Upper lobe of right lung (tissue), 1 donor: Measurements from ENCODE around the gene TCF12. TPM values are rescaled to one million over a fixed set of nuclear protein-coding genes. Genes with fewer than 3 reads are reported as not detected.
A peak's percentile ranks its signal among the peaks of the same experiment; 100 is the strongest.

Experiments
- ATAC-seq: fragments of 200-7000 bp; cut with Tn5 transposase; one replicate; pipeline ENCODE4 v1.9.1; 2020; ENCODE audit warnings: mild to moderate bottlenecking, moderate library complexity
- DNase-seq: peaks from one replicate; pipeline ENCODE4 v3.0.0-alpha.2; 2020
- H3K27ac ChIP-seq: fragments of 200-600 bp; one replicate; pipeline ENCODE4 v1.8.0; 2022
- H3K27me3 ChIP-seq: fragments of 200-600 bp; one replicate; pipeline ENCODE4 v1.8.0; 2022; ENCODE audit warnings: mild to moderate bottlenecking
- H3K36me3 ChIP-seq: fragments of 200-600 bp; one replicate; pipeline ENCODE4 v1.8.0; 2022
- H3K4me1 ChIP-seq: fragments of 200-600 bp; one replicate; pipeline ENCODE4 v1.8.0; 2022
- H3K4me3 ChIP-seq: fragments of 200-600 bp; one replicate; pipeline ENCODE4 v1.8.0; 2022; ENCODE audit warnings: mild to moderate bottlenecking
- H3K9me3 ChIP-seq: fragments of 200-600 bp; one replicate; pipeline ENCODE4 v1.8.0; 2022
- CTCF ChIP-seq: fragments of 200-600 bp; IDR thresholded peaks from one replicate; pipeline ENCODE4 v1.8.0; 2022; ENCODE audit warnings: antibody characterized with exemption
- intact Hi-C: fragments of 100-400 bp; cut with DNase I; formaldehyde crosslinking; loops from one replicate; pipeline ENCODE4 v1.11.0; 2022
- total RNA-seq: library from RNA; stranded (reverse); fragmentation: NEBNext Ultra II Directional; extraction: Animal tissue kit (Norgen Biotek cat#: 25700); gene quantifications from one replicate; pipeline ENCODE4 v1.2.1, GENCODE V29; 2021
- donor health status: DM: no; HTN: yes; CAD: no; lungs with severe emphysema.

Gene TCF12
- total RNA-seq, 1 donor from 2014 or later = 103 TPM

- intact Hi-C loops = no loop called here
- DNase-seq = no peak
Measured at GRCh38 chr15:57332326-57332725, 413.9 kb downstream of the TCF12 start.

DNA sequence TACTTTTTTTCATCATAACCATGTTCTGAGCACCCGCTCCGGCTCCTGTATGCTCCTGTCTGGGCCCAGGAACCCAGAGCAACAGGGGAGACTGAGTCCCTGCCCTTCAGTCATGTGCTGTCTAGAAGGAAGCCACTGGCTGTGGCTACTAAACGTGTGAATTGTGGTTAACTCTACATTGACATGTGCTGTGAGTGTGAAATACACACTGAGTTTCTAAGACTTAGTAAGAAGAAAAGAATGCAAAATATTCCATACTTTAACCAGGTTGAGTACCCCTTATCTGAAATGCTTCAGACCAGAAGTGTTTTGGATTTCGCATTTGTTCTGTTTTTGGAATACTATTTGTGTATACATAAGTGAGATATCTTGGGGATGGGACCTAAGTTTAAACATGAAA lies 415.0 kb downstream of the TCF12 start:
- intact Hi-C loops = no loop called here
- no peak for DNase-seq

More at GRCh38 chr15:57332326-57332725, 413.9 kb downstream of the TCF12 start:
- no peak overlapping the region for H3K4me3 ChIP-seq
- H3K4me1 ChIP-seq = no peaks in the 10 kb centered on the region
- H3K27ac ChIP-seq = no peak overlapping the region
- TF ChIP-seq CTCF = no peak
- no peaks in the 10 kb centered on the region for H3K27me3 ChIP-seq
- H3K36me3 ChIP-seq = no peaks in the 10 kb centered on the region
- ATAC-seq = no peak
- H3K9me3 ChIP-seq = no peaks in the 10 kb centered on the region

GRCh38 chr15:57334257-57334656 lies 415.8 kb downstream of the TCF12 start:
- H3K4me3 ChIP-seq = no peak overlapping the region
- TF ChIP-seq CTCF = no peak
- DNase-seq (no peak), ATAC-seq (peak; percentile 76)
- no peaks in the 10 kb centered on the region for H3K9me3 ChIP-seq
- H3K4me1 ChIP-seq = no peaks in the 10 kb centered on the region
- H3K36me3 ChIP-seq = no peaks in the 10 kb centered on the region
- no peak overlapping the region for H3K27ac ChIP-seq
- no peaks in the 10 kb centered on the region for H3K27me3 ChIP-seq
- intact Hi-C loops = no loop called here

More for the DNA sequence above, 415.0 kb downstream of the TCF12 start:
- H3K36me3 ChIP-seq = no peaks in the 10 kb centered on the region
- H3K9me3 ChIP-seq = no peaks in the 10 kb centered on the region
- peak overlapping the region; percentile 55 for H3K27ac ChIP-seq
- no peaks in the 10 kb centered on the region for H3K4me1 ChIP-seq
- H3K4me3 ChIP-seq = no peak overlapping the region
- no peak for TF ChIP-seq CTCF
- no peaks in the 10 kb centered on the region for H3K27me3 ChIP-seq
- peak; percentile 49 for ATAC-seq

- ATAC-seq (no peak), DNase-seq (peak; percentile 51)
- Histone ChIP-seq H3K9me3 (no peaks in the 10 kb centered on the region), H3K27ac (no peak overlapping the region), H3K27me3 (no peaks in the 10 kb centered on the region), H3K4me3 (no peak overlapping the region), H3K4me1 (no peaks in the 10 kb centered on the region), H3K36me3 (no peaks in the 10 kb centered on the region)
- no peak for TF ChIP-seq CTCF
- intact Hi-C loops = no loop called here
Measured at GRCh38 chr15:57335293-57335715, 416.9 kb downstream of the TCF12 start.

DNA sequence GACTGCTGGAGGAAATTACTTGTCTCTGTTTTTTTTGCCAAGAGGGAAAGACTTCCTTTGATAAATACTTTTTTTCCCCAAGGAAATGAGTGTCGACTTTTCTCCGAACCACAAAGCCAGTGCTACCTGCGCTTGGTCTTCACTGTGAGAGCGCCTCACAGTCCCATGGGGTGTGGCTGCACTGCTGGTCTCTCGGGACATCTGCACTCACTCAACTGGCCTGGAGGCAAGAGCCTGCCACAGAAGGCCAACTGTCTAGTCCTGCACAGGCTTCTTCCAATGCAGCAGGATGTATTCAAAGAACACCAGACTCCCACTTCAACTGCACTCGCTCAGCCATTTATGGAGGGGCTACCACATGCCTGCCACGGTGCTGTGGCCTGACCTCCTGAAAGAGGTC lies 417.3 kb downstream of the TCF12 start:
- H3K9me3 ChIP-seq = no peaks in the 10 kb centered on the region
- no peaks in the 10 kb centered on the region for H3K27me3 ChIP-seq
- no peak overlapping the region for H3K27ac ChIP-seq
- no peak for TF ChIP-seq CTCF
- no peaks in the 10 kb centered on the region for H3K36me3 ChIP-seq
- H3K4me3 ChIP-seq = no peak overlapping the region
- DNase-seq (peak; percentile 40), ATAC-seq (no peak)
- intact Hi-C loops = no loop called here
- no peaks in the 10 kb centered on the region for H3K4me1 ChIP-seq

- peak overlapping the region; percentile 42 for H3K27ac ChIP-seq
- ATAC-seq (peak; percentile 3), DNase-seq (peak; percentile 63)
- no peaks in the 10 kb centered on the region for H3K36me3 ChIP-seq
- peak; percentile 23 for TF ChIP-seq CTCF
- H3K4me1 ChIP-seq = no peaks in the 10 kb centered on the region
- H3K4me3 ChIP-seq = no peak overlapping the region
- no peaks in the 10 kb centered on the region for H3K9me3 ChIP-seq
- intact Hi-C loops = no loop called here
- no peaks in the 10 kb centered on the region for H3K27me3 ChIP-seq
Measured at GRCh38 chr15:57337868-57338411, 419.5 kb downstream of the TCF12 start.
